ENCODE measurements around the gene BAZ2B. TPM values are rescaled to one million over a fixed set of nuclear protein-coding genes. Genes with fewer than 3 reads are reported as not detected.
"Not testable (repeated sequence)": the region's sequence is repeated elsewhere in the genome, so short reads cannot be mapped to it uniquely, and the experiment has no call there.

Gene BAZ2B
- total RNA-seq, 1 donor from 2014 or later = 32.4 TPM

GRCh38 chr2:159366538-159366937 lies 249.8 kb downstream of the BAZ2B start:
- no peak overlapping the region for H3K27ac ChIP-seq (replicated peaks)
- no peak overlapping the region for H3K4me3 ChIP-seq

GRCh38 chr2:159362816-159363251 lies 253.5 kb downstream of the BAZ2B start:
- no peak overlapping the region for H3K27ac ChIP-seq (replicated peaks)
- intact Hi-C loops (cut with micrococcal nuclease) = no loop called here
- H3K36me3 ChIP-seq = peaks cover 71% of the 10 kb centered on the region
- no peaks in the 10 kb centered on the region for H3K27me3 ChIP-seq (ENCODE audit: low read depth)
- DNase-seq = no peak
- H3K4me3 ChIP-seq = no peak overlapping the region
- H3K4me1 ChIP-seq = peaks cover 12% of the 10 kb centered on the region
- TF ChIP-seq CTCF (IDR thresholded peaks at IDR 0.05; ENCODE audit: borderline replicate concordance) = no peak
- H3K9me3 ChIP-seq (replicated peaks) = peaks cover 20% of the 10 kb centered on the region

More at GRCh38 chr2:159366538-159366937, 249.8 kb downstream of the BAZ2B start:
- no peak for TF ChIP-seq CTCF (IDR thresholded peaks at IDR 0.05; ENCODE audit: borderline replicate concordance)
- Histone ChIP-seq H3K36me3 (peaks cover 89% of the 10 kb centered on the region), H3K4me1 (no peaks in the 10 kb centered on the region), H3K9me3 (replicated peaks) (peaks cover 8% of the 10 kb centered on the region), H3K27me3 (ENCODE audit: low read depth) (no peaks in the 10 kb centered on the region)
- no peak for DNase-seq
- intact Hi-C loops (cut with micrococcal nuclease) = no loop called here

GRCh38 chr2:159362094-159362493 lies 254.3 kb downstream of the BAZ2B start:
- peaks cover 20% of the 10 kb centered on the region for H3K9me3 ChIP-seq (replicated peaks)
- TF ChIP-seq CTCF (IDR thresholded peaks at IDR 0.05; ENCODE audit: borderline replicate concordance) = no peak
- peaks cover 12% of the 10 kb centered on the region for H3K4me1 ChIP-seq
- no peak overlapping the region for H3K27ac ChIP-seq (replicated peaks)
- H3K27me3 ChIP-seq (ENCODE audit: low read depth) = no peaks in the 10 kb centered on the region
- no peak overlapping the region for H3K4me3 ChIP-seq
- intact Hi-C loops (cut with micrococcal nuclease) = no loop called here
- DNase-seq = no peak
- H3K36me3 ChIP-seq = peaks cover 67% of the 10 kb centered on the region

- Histone ChIP-seq H3K9me3 (replicated peaks) (peaks cover 20% of the 10 kb centered on the region), H3K4me1 (peaks cover 12% of the 10 kb centered on the region), H3K36me3 (peaks cover 62% of the 10 kb centered on the region)
- H3K27ac ChIP-seq (replicated peaks); H3K27me3 ChIP-seq (ENCODE audit: low read depth); intact Hi-C loops (cut with micrococcal nuclease); DNase-seq; H3K4me3 ChIP-seq: not testable (repeated sequence)
Measured at GRCh38 chr2:159361603-159362002, 254.7 kb downstream of the BAZ2B start.

GRCh38 chr2:159356053-159356554 lies 260.2 kb downstream of the BAZ2B start:
- intact Hi-C loops (cut with micrococcal nuclease) = no loop called here
- TF ChIP-seq CTCF (IDR thresholded peaks at IDR 0.05; ENCODE audit: borderline replicate concordance) = no peak
- Histone ChIP-seq H3K9me3 (replicated peaks) (peaks cover 8% of the 10 kb centered on the region), H3K4me3 (no peak overlapping the region), H3K27me3 (ENCODE audit: low read depth) (no peaks in the 10 kb centered on the region), H3K4me1 (peaks cover 20% of the 10 kb centered on the region), H3K27ac (replicated peaks) (no peak overlapping the region), H3K36me3 (peaks cover 32% of the 10 kb centered on the region)
- DNase-seq = no peak

GRCh38 chr2:159351977-159352376 lies 264.4 kb downstream of the BAZ2B start:
- H3K27ac ChIP-seq (replicated peaks) = no peak overlapping the region

More at GRCh38 chr2:159351977-159352376, 264.4 kb downstream of the BAZ2B start:
- intact Hi-C loops (cut with micrococcal nuclease) = no loop called here
- DNase-seq = no peak
- Histone ChIP-seq H3K27me3 (ENCODE audit: low read depth) (no peaks in the 10 kb centered on the region), H3K4me3 (no peak overlapping the region), H3K36me3 (peaks cover 54% of the 10 kb centered on the region), H3K4me1 (peaks cover 8% of the 10 kb centered on the region), H3K9me3 (replicated peaks) (no peaks in the 10 kb centered on the region)
- no peak for TF ChIP-seq CTCF (IDR thresholded peaks at IDR 0.05; ENCODE audit: borderline replicate concordance)

All from left ventricle myocardium inferior (tissue), 1 donor.